Measurements from ENCODE around the gene LEFTY1. TPM values are rescaled to one million over a fixed set of nuclear protein-coding genes. Genes with fewer than 3 reads are reported as not detected.
"Not testable (repeated sequence)": the region's sequence is repeated elsewhere in the genome, so short reads cannot be mapped to it uniquely, and the experiment has no call there.

The LEFTY1 gene, protein sequence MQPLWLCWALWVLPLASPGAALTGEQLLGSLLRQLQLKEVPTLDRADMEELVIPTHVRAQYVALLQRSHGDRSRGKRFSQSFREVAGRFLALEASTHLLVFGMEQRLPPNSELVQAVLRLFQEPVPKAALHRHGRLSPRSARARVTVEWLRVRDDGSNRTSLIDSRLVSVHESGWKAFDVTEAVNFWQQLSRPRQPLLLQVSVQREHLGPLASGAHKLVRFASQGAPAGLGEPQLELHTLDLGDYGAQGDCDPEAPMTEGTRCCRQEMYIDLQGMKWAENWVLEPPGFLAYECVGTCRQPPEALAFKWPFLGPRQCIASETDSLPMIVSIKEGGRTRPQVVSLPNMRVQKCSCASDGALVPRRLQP
- total RNA-seq, result 1 to 10 TPM in 1 of 4 donors, under 1 TPM in 1, not detected in 2; 0.35 to 1.4 TPM

DNA sequence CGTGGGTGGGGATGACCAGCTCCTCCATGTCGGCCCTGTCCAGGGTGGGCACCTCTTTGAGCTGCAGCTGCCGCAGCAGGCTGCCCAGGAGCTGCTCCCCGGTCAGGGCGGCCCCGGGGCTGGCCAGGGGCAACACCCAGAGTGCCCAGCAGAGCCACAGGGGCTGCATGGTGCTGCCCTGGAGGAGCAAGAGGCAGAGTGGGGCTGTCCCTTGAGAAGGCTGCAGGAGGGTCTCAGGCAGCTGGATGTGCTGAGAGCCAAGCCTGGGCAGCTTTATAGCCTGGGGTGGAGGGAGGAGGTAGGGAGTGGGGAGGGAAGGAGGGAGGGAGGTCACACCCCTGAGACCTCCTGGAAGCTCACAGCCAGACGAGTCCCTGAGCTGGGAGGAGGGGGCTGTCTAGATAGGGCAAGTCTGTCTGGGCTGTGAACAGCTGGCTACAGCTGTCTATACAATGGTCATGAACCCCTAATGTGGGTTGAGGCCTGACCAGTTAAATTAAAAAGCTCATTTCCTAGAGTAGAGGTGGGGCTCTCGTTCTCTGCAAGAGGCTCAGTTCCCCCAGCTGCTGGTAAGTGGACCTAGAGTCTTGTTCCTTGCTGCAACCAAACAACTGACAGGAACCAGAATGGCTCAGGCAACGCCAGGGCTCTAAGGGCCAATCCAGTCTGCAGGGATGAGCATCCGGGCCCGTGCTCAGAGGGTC is at the start of gene LEFTY1:
Gene LEFTY1, minus strand, starts transcription at position 249 of the 704 bp plus-strand sequence. Its CDS starts 80 bp downstream, at position 169.
- Histone ChIP-seq H3K4me3 (no peak within 1 kb of the TSS), H3K27me3 (peaks cover 14% of the 10 kb centered on the region), H3K4me1 (peaks cover 0 to 6% (median 0%) of the 10 kb centered on the region in 3 donors), H3K27ac (no peak within 1 kb of the TSS), H3K36me3 (no peaks in the 10 kb centered on the region), H3K9me3 (no peaks in the 10 kb centered on the region)
- TF ChIP-seq, protein P1, sequence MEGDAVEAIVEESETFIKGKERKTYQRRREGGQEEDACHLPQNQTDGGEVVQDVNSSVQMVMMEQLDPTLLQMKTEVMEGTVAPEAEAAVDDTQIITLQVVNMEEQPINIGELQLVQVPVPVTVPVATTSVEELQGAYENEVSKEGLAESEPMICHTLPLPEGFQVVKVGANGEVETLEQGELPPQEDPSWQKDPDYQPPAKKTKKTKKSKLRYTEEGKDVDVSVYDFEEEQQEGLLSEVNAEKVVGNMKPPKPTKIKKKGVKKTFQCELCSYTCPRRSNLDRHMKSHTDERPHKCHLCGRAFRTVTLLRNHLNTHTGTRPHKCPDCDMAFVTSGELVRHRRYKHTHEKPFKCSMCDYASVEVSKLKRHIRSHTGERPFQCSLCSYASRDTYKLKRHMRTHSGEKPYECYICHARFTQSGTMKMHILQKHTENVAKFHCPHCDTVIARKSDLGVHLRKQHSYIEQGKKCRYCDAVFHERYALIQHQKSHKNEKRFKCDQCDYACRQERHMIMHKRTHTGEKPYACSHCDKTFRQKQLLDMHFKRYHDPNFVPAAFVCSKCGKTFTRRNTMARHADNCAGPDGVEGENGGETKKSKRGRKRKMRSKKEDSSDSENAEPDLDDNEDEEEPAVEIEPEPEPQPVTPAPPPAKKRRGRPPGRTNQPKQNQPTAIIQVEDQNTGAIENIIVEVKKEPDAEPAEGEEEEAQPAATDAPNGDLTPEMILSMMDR (IDR thresholded peaks at IDR 0.05), result no peak
- TF ChIP-seq EP300 (IDR thresholded peaks at IDR 0.05), result no peak
- TF ChIP-seq POLR2A (IDR thresholded peaks at IDR 0.05), result no peak
- no peak for TF ChIP-seq POLR2AphosphoS5 (IDR thresholded peaks at IDR 0.05)
- no peak for ATAC-seq
- 38% methylated on average over 2 of the region's 11 CpGs; no CpG with 5 or more reads in 1 of the 2 donors for WGBS, 2 donors (ENCODE audit: low coverage in 1 of 2)

DNA sequence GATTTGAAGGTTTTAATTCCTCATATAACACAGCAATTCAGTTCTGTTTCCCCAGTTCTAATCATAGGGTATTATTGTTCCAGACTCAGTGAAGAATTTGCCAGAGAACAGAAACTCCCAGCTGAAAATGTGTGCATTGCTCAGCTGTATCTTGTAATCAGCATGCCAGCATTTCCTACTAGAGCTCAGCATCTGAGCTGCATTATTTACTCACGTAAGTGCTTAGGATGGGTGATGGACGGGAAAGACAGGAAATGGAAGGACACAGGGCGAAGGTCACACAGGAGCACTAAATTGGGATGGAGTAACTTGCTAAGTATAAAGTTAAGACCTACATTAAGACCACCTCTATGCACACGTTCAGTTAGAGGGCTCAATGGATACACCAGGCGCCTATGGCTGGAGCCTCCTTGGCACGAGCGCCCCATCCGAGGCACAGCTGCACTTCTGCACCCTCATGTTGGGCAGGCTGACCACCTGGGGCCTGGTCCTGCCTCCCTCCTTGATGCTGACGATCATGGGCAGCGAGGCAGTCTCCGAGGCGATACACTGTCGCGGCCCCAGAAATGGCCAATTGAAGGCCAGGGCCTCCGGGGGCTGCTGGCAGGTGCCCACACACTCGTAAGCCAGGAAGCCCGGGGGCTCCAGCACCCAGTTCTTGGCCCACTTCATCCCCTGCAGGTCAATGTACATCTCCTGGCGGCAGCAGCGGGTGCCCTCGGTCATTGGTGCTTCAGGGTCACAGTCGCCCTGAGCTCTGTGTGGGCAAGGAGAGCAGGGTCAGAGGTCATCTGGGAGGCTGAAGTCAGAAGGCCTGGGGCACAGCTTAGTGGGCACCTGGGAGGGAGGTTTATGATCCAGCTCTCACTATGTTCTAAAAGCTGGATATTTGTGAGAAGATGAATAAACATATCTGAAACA is 48.4 kb upstream of the LEFTY1 start:
- peaks cover 15% of the 10 kb centered on the region for H3K27me3 ChIP-seq
- H3K36me3 ChIP-seq, result no peaks in the 10 kb centered on the region
- TF ChIP-seq, protein P1 (IDR thresholded peaks at IDR 0.05), result no peak
- no peak for TF ChIP-seq POLR2A (IDR thresholded peaks at IDR 0.05)
- TF ChIP-seq POLR2AphosphoS5 (IDR thresholded peaks at IDR 0.05), result no peak
- TF ChIP-seq EP300 (IDR thresholded peaks at IDR 0.05), result no peak
- ATAC-seq, result no peak
- no peaks in the 10 kb centered on the region for H3K9me3 ChIP-seq
- WGBS, 2 donors (ENCODE audit: low coverage in 1 of 2), result 82% methylated on average over 4 of the region's 21 CpGs; no CpG with 5 or more reads in 1 of the 2 donors
- peaks cover 0 to 26% (median 12%) of the 10 kb centered on the region in 3 donors for H3K4me1 ChIP-seq
- no peak overlapping the region for H3K4me3 ChIP-seq
- H3K27ac ChIP-seq, result no peak overlapping the region

DNA sequence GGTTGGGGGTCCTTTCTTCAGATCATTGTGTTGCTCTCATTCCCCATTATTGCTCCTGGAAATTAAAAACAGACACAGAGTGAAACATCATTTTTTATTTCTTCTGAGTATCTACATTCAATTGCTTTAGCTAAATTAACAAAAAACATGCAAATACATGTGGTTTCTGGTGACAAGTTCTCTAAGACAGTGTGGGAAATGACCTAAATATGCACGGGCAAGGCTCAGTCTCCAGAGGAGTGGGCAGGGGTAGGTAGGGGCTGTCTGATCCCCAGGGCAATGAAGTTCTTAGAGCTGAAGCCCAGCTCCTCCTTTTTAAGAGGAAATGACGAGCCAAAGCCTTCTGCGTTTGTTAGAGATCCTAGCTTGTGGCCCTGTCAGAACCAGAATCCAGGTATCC is 47.6 kb upstream of the LEFTY1 start:
- ATAC-seq, result no peak
- TF ChIP-seq POLR2AphosphoS5 (IDR thresholded peaks at IDR 0.05) (no peak), POLR2A (IDR thresholded peaks at IDR 0.05) (no peak), EP300 (IDR thresholded peaks at IDR 0.05) (no peak)
- TF ChIP-seq, protein P1 (IDR thresholded peaks at IDR 0.05), result no peak
- 61 to 67% methylated on average over 1 to 3 of the region's 3 CpGs for WGBS, 2 donors (ENCODE audit: low coverage in 1 of 2)

DNA sequence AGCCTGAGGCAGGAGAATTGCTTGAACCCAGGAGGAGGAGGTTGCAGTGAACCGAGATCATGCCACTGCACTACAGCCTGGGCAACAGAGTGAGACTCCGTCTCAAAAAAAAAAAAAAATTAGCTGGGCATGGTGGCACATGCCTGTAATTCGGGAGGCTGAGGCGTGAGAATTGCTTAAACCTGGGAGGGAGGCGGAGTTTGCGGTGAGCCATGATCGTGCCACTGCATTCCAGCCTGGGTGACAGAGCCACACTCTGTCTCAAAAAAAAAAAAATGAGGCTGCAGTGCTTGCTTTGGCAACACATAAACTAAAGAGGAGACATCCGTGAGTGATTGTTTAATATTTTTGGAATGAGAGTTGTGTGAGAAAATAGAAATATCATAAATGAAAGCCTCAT is 47.1 kb upstream of the LEFTY1 start:
- ATAC-seq, H3K9me3 ChIP-seq, H3K27ac ChIP-seq, H3K4me3 ChIP-seq, H3K36me3 ChIP-seq: not testable (repeated sequence)
- WGBS, 2 donors (ENCODE audit: low coverage in 1 of 2), result 73 to 90% methylated on average over 3 to 8 of the region's 8 CpGs
- Histone ChIP-seq H3K4me1 (peaks cover 0 to 17% (median 5%) of the 10 kb centered on the region in 3 donors), H3K27me3 (peaks cover 15% of the 10 kb centered on the region)

More for the DNA sequence above, 47.6 kb upstream of the LEFTY1 start:
- Histone ChIP-seq H3K4me1 (peaks cover 0 to 21% (median 8%) of the 10 kb centered on the region in 3 donors), H3K4me3 (no peak overlapping the region), H3K27me3 (peaks cover 15% of the 10 kb centered on the region), H3K27ac (no peak overlapping the region), H3K9me3 (no peaks in the 10 kb centered on the region), H3K36me3 (no peaks in the 10 kb centered on the region)

DNA sequence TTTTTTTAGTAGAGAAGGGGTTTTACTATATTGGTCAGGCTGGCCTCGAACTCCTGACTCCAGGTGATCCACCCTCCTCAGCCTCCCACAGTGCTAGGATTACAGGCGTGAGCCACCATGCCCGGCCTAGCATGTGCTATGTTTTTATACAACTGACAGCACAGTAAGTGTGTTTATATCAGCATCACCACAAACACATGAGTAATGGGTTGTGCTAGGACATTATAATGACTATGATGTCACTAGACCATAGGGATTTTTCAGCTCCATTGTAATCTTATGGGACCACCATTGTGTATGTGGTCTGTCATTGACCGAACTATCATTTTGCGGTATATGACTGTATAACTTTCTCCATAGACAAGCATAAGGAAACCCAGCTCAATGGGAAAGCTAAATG is 45.8 kb upstream of the LEFTY1 start:
- H3K27ac ChIP-seq, result no peak overlapping the region
- H3K27me3 ChIP-seq, result peaks cover 8% of the 10 kb centered on the region
- WGBS, 2 donors (ENCODE audit: low coverage in 1 of 2), result 93% methylated on average over 5 of the region's 5 CpGs; no CpG with 5 or more reads in 1 of the 2 donors
- ATAC-seq, result no peak
- peaks cover 0 to 3% (median 0%) of the 10 kb centered on the region in 3 donors for H3K4me1 ChIP-seq
- H3K4me3 ChIP-seq, result no peak overlapping the region
- TF ChIP-seq POLR2A (IDR thresholded peaks at IDR 0.05) (no peak), EP300 (IDR thresholded peaks at IDR 0.05) (no peak)
- TF ChIP-seq, protein P1 (IDR thresholded peaks at IDR 0.05), result no peak
- H3K9me3 ChIP-seq, result no peaks in the 10 kb centered on the region
- no peaks in the 10 kb centered on the region for H3K36me3 ChIP-seq

All from gastroesophageal sphincter (tissue), 4 donors.